Measurements from ENCODE around the gene OOEP.

DNA sequence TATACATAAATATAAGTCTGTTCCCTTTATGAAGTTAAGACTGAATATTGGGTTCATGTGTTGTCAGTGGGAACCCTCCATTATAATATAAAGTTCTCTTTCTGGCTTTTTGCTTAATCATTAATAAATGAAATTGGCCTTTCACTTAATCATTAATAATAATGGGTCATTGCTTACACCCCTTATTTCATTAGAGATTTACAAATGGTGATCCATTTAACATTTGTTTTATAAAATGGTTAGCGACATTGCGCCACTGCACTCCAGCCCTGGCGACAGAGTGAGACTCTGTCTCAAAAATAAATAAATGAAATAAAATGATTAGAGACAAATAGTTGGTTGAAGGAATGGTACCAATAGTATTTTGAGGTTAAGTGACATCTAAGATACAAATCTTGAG, 43.4 kb upstream of the OOEP start:
- no peak for TF ChIP-seq CTCF (IDR thresholded peaks at IDR 0.05)
- no peak for TF ChIP-seq POLR2A (IDR thresholded peaks at IDR 0.05)
